SK-N-MC (cell line): Measurements from ENCODE around the gene GLP1R.

Experiments used
- EZH2 ChIP-seq: fragments of 200-600 bp; sonication (generic); IDR thresholded peaks from one replicate; pipeline ENCODE4 v1.6.1; 2017; ENCODE audit warnings: antibody characterized with exemption
- POLR2AphosphoS5 ChIP-seq: IDR thresholded peaks from 2 replicates; pipeline ENCODE4 v1.6.1; 2012; ENCODE audit warnings: mild to moderate bottlenecking, low read depth, low read length, borderline replicate concordance

DNA sequence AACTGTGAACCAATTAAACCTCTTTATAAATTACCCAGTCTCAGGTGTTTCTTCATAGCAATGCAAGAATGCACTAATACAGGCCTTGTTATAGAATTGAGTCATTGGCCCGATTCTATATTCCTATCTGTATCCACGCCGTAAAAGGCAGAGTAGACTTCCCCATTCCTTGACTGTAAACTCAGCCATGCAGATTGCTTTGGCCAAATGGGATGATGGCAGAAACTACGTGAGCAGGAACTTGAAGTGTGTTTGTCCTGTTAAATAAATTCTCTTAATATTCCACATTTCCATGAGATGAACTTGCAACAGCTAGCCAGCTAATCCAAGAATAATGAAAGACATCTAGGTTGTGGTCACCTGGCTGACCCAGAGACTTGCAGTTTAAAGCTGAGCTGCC is 70.3 kb downstream of the GLP1R start:
- TF ChIP-seq EZH2, result no peak
- TF ChIP-seq POLR2AphosphoS5, result no peak
